Sigmoid colon (tissue), 3 donors: ENCODE measurements around the gene PCGF3.

Experiments
- CTCF ChIP-seq, 4 experiments: fragments of 450-650 bp in 3 of 4; fragments of 200-600 bp in 1 of 4; IDR thresholded peaks; one replicate each; pipeline ENCODE4 v1.5.1; 2016 to 2019; ENCODE audit warnings: antibody characterized with exemption in 4 of 4, mild to moderate bottlenecking in 3 of 4, moderate library complexity in 2 of 4
- POLR2A ChIP-seq, 2 donors: fragments of 450-650 bp; IDR thresholded peaks; one replicate each; pipeline ENCODE4 v1.6.1; 2016; ENCODE audit warnings: antibody characterized with exemption in 2 of 2, mild to moderate bottlenecking in 2 of 2, moderate library complexity in 2 of 2

GRCh38 chr4:791898-792625 lies 86.4 kb downstream of the PCGF3 start:
- no peak for TF ChIP-seq CTCF (IDR thresholded peaks at IDR 0.05)
- no peak for TF ChIP-seq POLR2A (IDR thresholded peaks at IDR 0.05)
